Ovary (tissue), 9 donors: ENCODE results near the gene PGRMC2. TPM values are rescaled to one million over a fixed set of nuclear protein-coding genes. Genes with fewer than 3 reads are reported as not detected.

Experiments used
- DNase-seq, 5 donors: peaks; one replicate each; pipeline ENCODE4 v3.0.0-alpha.2; 2019 to 2020
- H3K27ac ChIP-seq, 2 donors: fragments of 200-600 bp; one replicate each; pipeline versions ENCODE4 v1.5.1 to v1.8.0; 2019 to 2022
- H3K27me3 ChIP-seq: fragments of 200-600 bp; one replicate; pipeline ENCODE4 v1.8.0; 2022
- H3K36me3 ChIP-seq: fragments of 200-600 bp; sonication (generic); one replicate; pipeline ENCODE4 v1.5.1; 2019
- H3K4me1 ChIP-seq: one replicate; pipeline ENCODE4 v1.8.1; 2013; ENCODE audit warnings: mild to moderate bottlenecking, moderate library complexity; ENCODE audit not compliant: insufficient read depth
- H3K4me3 ChIP-seq: fragments of 200-600 bp; sonication (generic); one replicate; pipeline ENCODE4 v1.5.1; 2017
- H3K9me3 ChIP-seq, 2 donors: fragments of 200-600 bp in 1 of 2; sonication (generic) in 1 of 2; one replicate each; pipeline versions ENCODE4 v1.5.1 to v1.8.1; 2013 to 2019; ENCODE audit warnings: mild to moderate bottlenecking in 1 of 2, moderate library complexity in 1 of 2
- CTCF ChIP-seq, 3 donors: fragments of 450-650 bp in 2 of 3; fragments of 200-600 bp in 1 of 3; IDR thresholded peaks; one replicate each; pipeline versions ENCODE4 v1.5.1 to v1.8.0; 2016 to 2022; ENCODE audit warnings: antibody characterized with exemption in 3 of 3, mild to moderate bottlenecking in 1 of 3
- EP300 ChIP-seq: sonication (generic); formaldehyde crosslinking; IDR thresholded peaks from one replicate; pipeline ENCODE4 v1.6.1; 2017; ENCODE audit warnings: antibody characterized with exemption
- POLR2A ChIP-seq: fragments of 450-650 bp; IDR thresholded peaks from one replicate; pipeline ENCODE4 v1.6.1; 2017; ENCODE audit warnings: antibody characterized with exemption, mild to moderate bottlenecking, moderate library complexity
- WGBS, 3 donors: extraction: QIAGEN DNeasy Blood & Tissue Kit in 1 of 3; methylation state at CpG; one replicate each; pipeline versions ENCODE4 v1.1.5 to v1.1.7; 2013 to 2017; 5-methylcytosine and 5-hydroxymethylcytosine counted together
- intact Hi-C, 4 donors: fragments of 100-400 bp; cut with DNase I; formaldehyde crosslinking; loops; one replicate each; pipeline versions ENCODE4 v1.11.0 to v1.15.1; 2022 to 2023
- polyA plus RNA-seq, 2 donors: library from polyadenylated mRNA; stranded (reverse); fragments of 200-250 nt in 1 of 2; fragments of 350-450 nt in 1 of 2; fragmentation: Illumina TruSeq in 1 of 2; extraction: RNeasy Lipid Tissue Mini Kit (QIAGEN cat#74804) in 1 of 2; gene quantifications; one replicate each; pipeline ENCODE4 v1.2.3, GENCODE V29; 2013 to 2014
- total RNA-seq, 7 donors: library from RNA; depleted of rRNA in 2 of 7; stranded (reverse); fragments of >200 nt in 2 of 7; fragmentation: NEBNext Ultra II Directional in 3 of 7; extraction: Animal tissue kit (Norgen Biotek cat#: 25700) in 3 of 7; gene quantifications; one replicate each; pipeline versions ENCODE4 v1.1.0 to v1.2.4, GENCODE V29; 2016 to 2023
- donor health status: DM: no; HTN: no; CAD: no; lungs with moderate emphysema.
- donor health status: DM: no; HTN: no; CAD: no.
- donor health status: Bipolar disorder and iron deficiency.
- donor health status: DM: yes; HTN: yes; CAD: no.
- donor health status: DM: no; HTN: no; CAD: no.
- donor health status: DM: yes; HTN: yes; CAD: no.

PGRMC2 gene
- total and polyA plus RNA-seq, 9 donors, result 23.2 to 222 (median 56.9) TPM

- H3K4me1 ChIP-seq, result no peaks in the 10 kb centered on the region
- 80 to 86% (median 84%) methylated on average over 2 of the region's 2 CpGs for WGBS, 3 donors
- H3K36me3 ChIP-seq, result no peaks in the 10 kb centered on the region
- H3K27me3 ChIP-seq, result no peaks in the 10 kb centered on the region
- TF ChIP-seq EP300 (no peak), CTCF (IDR thresholded peaks at IDR 0.05) (no peak), POLR2A (no peak)
- DNase-seq, result no peak
- no peak overlapping the region for H3K27ac ChIP-seq
- no peaks in the 10 kb centered on the region for H3K9me3 ChIP-seq
- intact Hi-C loops, result no loop called here
- no peak overlapping the region for H3K4me3 ChIP-seq
These were observed 11.2 kb upstream of the PGRMC2 start for GRCh38 chr4:128298852-128299251.

GRCh38 chr4:128298146-128298758 lies 10.6 kb upstream of the PGRMC2 start:
- H3K36me3 ChIP-seq, result no peaks in the 10 kb centered on the region
- no peaks in the 10 kb centered on the region for H3K9me3 ChIP-seq
- no peak for DNase-seq
- intact Hi-C loops, result no loop called here
- TF ChIP-seq EP300 (no peak), POLR2A (no peak), CTCF (IDR thresholded peaks at IDR 0.05) (no peak)
- H3K27ac ChIP-seq, result no peak overlapping the region
- WGBS, 3 donors, result 83 to 87% (median 85%) methylated on average over 7 of the region's 7 CpGs
- H3K4me3 ChIP-seq, result no peak overlapping the region
- H3K27me3 ChIP-seq, result no peaks in the 10 kb centered on the region
- H3K4me1 ChIP-seq, result no peaks in the 10 kb centered on the region

- Histone ChIP-seq H3K27ac (no peak overlapping the region), H3K27me3 (no peaks in the 10 kb centered on the region), H3K9me3 (no peaks in the 10 kb centered on the region), H3K36me3 (no peaks in the 10 kb centered on the region), H3K4me3 (no peak overlapping the region), H3K4me1 (no peaks in the 10 kb centered on the region)
- TF ChIP-seq CTCF (IDR thresholded peaks at IDR 0.05) (no peak), EP300 (no peak), POLR2A (no peak)
- WGBS, 3 donors, result 66 to 77% (median 72%) methylated on average over 2 of the region's 2 CpGs
- no peak for DNase-seq
- intact Hi-C loops, result no loop called here
These were observed 7.6 kb upstream of the PGRMC2 start for GRCh38 chr4:128295255-128295654.

GRCh38 chr4:128294464-128294863 lies 6.9 kb upstream of the PGRMC2 start:
- Histone ChIP-seq H3K4me1 (no peaks in the 10 kb centered on the region), H3K4me3 (no peak overlapping the region), H3K27me3 (no peaks in the 10 kb centered on the region), H3K36me3 (no peaks in the 10 kb centered on the region), H3K9me3 (no peaks in the 10 kb centered on the region), H3K27ac (no peak overlapping the region)
- TF ChIP-seq EP300 (no peak), POLR2A (no peak), CTCF (IDR thresholded peaks at IDR 0.05) (no peak)
- WGBS, 3 donors, result 83 to 90% (median 84%) methylated on average over 3 of the region's 3 CpGs
- DNase-seq, result no peak
- intact Hi-C loops, result no loop called here
